HG03066 (cell line): ENCODE data around the gene SLC34A1.

Experiments used
- ATAC-seq: cut with Tn5 transposase; IDR thresholded peaks from one replicate; pipeline ENCODE4 v1.9.1; 2021; ENCODE audit warnings: low read depth; ENCODE audit not compliant: unreplicated experiment

Gene SLC34A1

GRCh38 chr5:177443144-177443983 is 59.1 kb downstream of the SLC34A1 start:
- ATAC-seq = no peak

GRCh38 chr5:177444106-177445051 is 60.1 kb downstream of the SLC34A1 start:
- ATAC-seq = no peak

- no peak for ATAC-seq
Measured at GRCh38 chr5:177445052-177445916, 61.0 kb downstream of the SLC34A1 start.

GRCh38 chr5:177445917-177446199 is 61.6 kb downstream of the SLC34A1 start:
- ATAC-seq = no peak

- peak; percentile 58 for ATAC-seq
Measured at GRCh38 chr5:177446200-177447065, 62.2 kb downstream of the SLC34A1 start, which contains the start of gene PRR7. TSS of gene PRR7 (plus strand) at chr5:177446814. CDS start at chr5:177455068, 8,254 bp downstream.

GRCh38 chr5:177447066-177447610 is 62.9 kb downstream of the SLC34A1 start:
- ATAC-seq = peak; percentile 30

GRCh38 chr5:177447611-177448243 is 63.5 kb downstream of the SLC34A1 start:
- ATAC-seq = no peak
